Fibroblast of mammary gland (primary cell): Measurements from ENCODE around the gene SP3.

Experiments used
- DNase-seq: peaks from one replicate; pipeline ENCODE4 v3.0.0-alpha.2; 2010; ENCODE audit warnings: low read depth
- H3K4me3 ChIP-seq: 2 replicates; pipeline ENCODE4 v1.5.1; 2011; ENCODE audit warnings: low read depth, mild to moderate bottlenecking, low read length, moderate library complexity; ENCODE audit not compliant: control insufficient read depth
- TF ChIP-seq, protein P1 (sequence below): conservative IDR thresholded peaks from 2 replicates; pipeline ENCODE4 v1.5.1; 2011; ENCODE audit warnings: low read depth, low read length, inconsistent platforms; ENCODE audit not compliant: control insufficient read depth, insufficient read depth

The SP3 gene

DNA sequence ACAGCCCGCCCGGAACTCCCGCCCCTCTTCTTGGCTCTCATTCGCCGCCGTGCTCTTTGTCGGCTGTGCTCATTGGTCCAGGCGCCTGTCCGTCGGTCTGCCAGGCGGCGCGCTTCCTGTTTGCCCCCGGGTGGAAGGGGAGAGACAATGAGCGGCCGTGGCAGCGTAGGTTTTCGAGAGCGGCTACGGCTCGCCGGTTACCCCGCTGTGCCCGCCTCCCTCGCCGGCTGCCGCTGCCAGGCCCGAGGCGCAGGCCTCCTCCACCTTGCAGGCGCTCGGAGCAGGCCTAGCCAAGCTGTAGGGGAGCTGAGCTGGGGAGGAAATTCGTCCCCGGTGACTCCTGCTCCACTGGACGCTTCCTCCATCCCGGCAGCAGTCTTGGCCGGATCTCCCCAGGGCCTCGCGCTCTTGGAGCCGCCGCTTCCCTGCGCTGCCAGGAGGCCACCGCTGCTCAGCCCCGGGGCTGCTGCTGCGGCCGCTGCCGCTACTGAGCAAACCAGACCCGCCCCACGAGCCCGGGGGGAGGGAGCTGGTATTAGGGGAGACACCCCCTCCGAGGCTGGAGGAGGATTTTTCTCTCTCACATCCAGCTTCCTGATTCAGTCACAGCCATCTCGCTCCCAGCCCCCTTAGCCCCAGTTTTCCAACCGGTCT lies at the start of gene SP3:
Gene SP3 (minus strand): TSS at position 2 of the 654 bp plus-strand sequence. CDS start 202 bp downstream, outside the sequence.
- peak within 1 kb of the TSS; percentile 73 for H3K4me3 ChIP-seq
- TF ChIP-seq, protein P1, sequence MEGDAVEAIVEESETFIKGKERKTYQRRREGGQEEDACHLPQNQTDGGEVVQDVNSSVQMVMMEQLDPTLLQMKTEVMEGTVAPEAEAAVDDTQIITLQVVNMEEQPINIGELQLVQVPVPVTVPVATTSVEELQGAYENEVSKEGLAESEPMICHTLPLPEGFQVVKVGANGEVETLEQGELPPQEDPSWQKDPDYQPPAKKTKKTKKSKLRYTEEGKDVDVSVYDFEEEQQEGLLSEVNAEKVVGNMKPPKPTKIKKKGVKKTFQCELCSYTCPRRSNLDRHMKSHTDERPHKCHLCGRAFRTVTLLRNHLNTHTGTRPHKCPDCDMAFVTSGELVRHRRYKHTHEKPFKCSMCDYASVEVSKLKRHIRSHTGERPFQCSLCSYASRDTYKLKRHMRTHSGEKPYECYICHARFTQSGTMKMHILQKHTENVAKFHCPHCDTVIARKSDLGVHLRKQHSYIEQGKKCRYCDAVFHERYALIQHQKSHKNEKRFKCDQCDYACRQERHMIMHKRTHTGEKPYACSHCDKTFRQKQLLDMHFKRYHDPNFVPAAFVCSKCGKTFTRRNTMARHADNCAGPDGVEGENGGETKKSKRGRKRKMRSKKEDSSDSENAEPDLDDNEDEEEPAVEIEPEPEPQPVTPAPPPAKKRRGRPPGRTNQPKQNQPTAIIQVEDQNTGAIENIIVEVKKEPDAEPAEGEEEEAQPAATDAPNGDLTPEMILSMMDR = no peak
- DNase-seq = peak; percentile 96

DNA sequence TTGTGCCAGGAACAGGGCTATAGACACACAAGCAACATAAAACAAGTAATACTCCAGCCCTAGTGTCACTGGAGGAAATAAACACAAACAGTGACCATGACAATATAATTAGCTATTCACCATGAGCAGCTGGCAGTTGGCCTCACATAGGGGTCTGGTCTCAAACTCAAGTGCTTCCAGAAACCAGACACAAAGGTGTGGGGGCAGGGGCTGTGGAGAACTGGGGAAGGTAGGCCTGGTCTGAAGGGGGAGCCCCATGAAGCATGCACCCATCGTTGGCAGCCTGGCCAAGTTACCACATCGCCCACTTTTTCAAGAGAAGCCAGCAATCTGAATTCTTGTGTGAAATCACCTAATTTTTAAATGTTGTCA lies 49.5 kb upstream of the SP3 start:
- DNase-seq = no peak
- TF ChIP-seq, protein P1 = no peak
- H3K4me3 ChIP-seq = no peak overlapping the region

DNA sequence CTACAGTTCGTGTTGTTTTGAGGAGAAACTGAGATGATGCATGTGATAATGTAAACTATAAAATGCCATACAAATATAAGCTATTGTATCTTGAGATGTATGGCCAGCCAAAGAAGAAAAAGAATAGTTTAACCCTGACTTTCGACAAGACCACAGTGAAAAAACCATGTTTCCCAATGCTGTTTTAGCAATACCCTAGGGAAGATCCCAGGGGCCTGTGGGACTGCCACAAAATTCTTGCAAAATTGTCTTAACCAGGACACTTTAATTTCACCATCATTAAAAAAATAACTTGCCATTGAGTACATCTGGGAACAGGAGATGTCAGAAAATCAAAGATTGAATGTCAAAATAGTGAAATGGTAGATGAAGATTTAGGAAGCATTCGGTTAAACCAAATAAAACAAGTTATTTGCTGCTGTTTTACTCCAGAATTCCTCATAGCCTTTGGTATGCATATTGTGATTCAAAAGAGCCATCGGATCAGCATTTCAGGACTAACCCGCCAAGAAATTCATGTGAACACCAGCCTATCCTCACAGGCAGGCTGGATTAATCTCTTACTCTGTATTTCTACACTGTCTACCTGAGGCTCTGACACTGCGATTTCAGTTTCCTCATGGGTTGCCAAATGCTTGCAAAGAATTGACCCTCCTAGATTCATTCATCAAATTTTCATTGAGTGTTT lies 49.0 kb upstream of the SP3 start:
- no peak overlapping the region for H3K4me3 ChIP-seq
- peak; percentile 55 for DNase-seq
- TF ChIP-seq, protein P1 = no peak

DNA sequence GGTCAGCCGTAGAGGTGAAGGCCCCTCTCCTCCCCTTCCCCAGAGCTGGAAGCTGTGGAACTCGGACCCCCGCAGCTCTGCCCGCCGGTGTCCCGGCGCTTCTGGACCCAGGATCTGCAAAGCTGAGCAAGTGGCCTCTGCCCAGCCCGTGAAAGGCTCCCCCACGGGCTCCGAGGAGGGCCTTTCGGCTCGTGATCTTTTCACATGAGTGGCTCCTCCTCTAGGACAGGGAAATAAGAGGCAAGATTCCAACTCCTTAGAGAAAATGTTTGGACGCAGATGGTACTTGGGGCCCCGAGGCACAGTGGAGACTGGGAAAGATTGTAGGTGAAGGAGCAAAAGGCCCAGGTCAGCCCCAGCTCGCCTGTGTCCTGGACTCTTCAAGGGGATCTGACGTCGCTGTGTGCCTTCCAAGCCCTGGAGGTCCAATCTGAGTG lies 48.2 kb upstream of the SP3 start:
- peak; percentile 64 for DNase-seq
- TF ChIP-seq, protein P1 = no peak
- H3K4me3 ChIP-seq = peak overlapping the region; percentile 45

DNA sequence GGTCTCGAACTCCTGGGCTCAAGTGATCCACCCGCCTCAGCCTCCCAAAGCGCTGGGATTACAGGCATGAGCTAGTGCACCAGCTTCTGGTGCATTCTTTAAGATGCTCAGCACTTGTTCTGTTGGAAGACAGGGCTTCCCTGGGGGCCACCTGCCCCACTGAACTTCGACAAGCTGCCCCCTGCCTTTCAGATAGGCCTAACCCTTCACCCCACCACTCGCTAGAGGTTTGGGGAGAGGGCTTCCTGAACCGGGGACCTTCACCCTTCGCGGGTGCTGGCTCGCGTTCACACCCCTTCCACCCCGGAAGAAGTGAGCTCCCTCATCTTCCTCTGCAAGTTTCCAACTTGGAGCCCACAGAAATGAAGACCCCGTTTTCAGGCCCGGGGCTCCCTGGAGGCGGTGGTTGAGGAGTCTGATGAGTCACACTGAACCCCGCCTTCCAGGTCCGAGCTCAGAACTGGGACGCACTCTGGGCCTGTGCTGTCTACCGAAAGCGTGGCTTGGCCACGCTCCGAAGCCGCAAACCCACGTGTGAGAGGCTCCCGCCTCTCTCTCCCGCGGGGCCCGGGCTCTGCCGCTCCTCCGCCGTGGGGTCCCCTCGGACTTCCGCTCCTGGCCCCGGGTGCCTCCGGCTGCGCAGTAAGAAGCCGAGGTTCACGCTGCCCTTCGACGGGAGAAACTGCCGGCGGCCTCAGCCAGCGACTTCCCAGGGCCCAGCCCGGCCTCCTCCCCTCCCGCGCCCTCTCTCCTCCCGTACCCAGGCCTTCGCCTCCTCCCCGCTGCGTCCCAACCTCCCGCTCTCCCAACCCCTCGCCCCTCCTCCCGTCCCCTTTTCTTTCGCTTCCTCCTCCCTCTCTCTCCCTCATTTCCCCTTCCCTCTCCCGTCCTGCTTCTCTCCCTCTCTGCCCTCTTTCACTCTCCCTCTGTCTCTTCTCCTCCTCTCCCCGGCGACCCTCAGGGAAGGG lies 47.5 kb upstream of the SP3 start:
- DNase-seq = peak; percentile 75
- TF ChIP-seq, protein P1 = no peak
- peak overlapping the region; percentile 45 for H3K4me3 ChIP-seq

DNA sequence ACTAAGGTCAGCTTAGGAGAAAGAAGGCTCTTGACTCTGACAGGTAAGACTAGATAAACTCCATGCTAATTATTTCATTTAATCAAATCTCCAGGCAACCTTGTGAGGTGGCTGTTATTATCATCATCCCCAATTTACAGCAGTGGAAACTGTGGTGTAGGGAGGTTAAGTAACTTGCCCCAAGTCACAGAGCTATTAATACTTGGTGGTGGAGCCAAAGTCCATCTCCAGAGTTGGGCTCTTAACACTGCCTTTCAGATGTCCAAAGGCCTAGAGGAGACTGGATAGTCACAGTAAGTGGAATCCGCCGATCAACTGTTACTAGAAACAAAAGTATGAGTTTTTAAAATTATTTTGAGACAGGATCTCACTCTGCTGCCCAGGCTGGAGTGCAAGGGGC lies 46.6 kb upstream of the SP3 start:
- H3K4me3 ChIP-seq = no peak overlapping the region
- TF ChIP-seq, protein P1 = no peak
- DNase-seq = no peak
